Skin of body (tissue), 2 donors: Measurements from ENCODE around the gene POLQ. TPM values are rescaled to one million over a fixed set of nuclear protein-coding genes. Genes with fewer than 3 reads are reported as not detected.
"Not testable (repeated sequence)": the region's sequence is repeated elsewhere in the genome, so short reads cannot be mapped to it uniquely, and the experiment has no call there.

Source experiments
- DNase-seq: peaks from one replicate; lab custom pipeline; 2025; lab: John Stamatoyannopoulos, UW
- total RNA-seq: library from RNA; depleted of rRNA; stranded (reverse); fragments of >200 nt; gene quantifications from one replicate; pipeline ENCODE4 v1.2.3, GENCODE V29; 2014

Gene POLQ
- total RNA-seq, 1 donor from 2014 or later = 3.7 TPM

DNA sequence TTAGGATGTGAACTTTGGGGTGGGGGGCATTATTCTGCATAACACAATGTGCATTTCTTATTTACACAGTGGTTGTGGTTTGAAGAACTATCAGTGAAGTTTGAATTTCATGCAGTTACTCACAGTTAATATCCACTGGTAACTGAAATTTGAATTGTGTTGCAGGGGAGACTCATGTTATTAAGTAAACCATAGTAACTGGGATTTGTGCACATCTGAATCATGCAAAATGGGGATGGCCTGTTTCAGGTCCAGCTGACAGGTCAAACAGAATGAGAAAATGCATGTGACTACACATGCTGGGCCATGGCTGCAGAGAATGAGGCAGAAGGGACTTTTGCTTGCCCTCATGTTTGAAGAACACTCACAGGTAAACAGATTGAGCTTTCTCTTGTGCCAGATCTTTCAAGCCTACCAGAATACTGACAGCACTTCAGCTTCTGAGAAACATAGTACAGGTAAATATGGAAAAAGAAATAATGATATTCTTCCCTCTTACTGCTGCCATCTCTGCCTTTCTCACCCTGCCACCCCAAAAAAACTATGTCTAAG lies 115.0 kb downstream of the POLQ start:
- DNase-seq = no peak

DNA sequence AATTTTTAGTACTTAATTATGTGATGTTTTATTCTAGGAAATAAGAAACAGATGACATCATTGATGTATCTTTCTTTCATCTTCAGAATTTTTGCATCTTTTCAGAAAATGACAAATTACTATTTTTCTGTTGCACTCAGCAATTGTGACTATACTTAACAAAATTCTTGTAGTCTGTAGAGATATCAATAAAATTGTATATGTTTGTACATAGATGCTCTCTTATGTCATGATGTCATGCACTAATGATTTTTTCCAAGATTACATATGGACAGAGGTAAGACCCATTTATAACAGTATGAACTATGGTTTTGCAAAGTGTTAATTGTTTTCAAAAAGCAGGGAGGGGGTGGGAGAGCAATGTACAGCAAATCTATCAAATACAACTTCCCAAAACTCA lies 121.2 kb downstream of the POLQ start:
- no peak for DNase-seq

DNA sequence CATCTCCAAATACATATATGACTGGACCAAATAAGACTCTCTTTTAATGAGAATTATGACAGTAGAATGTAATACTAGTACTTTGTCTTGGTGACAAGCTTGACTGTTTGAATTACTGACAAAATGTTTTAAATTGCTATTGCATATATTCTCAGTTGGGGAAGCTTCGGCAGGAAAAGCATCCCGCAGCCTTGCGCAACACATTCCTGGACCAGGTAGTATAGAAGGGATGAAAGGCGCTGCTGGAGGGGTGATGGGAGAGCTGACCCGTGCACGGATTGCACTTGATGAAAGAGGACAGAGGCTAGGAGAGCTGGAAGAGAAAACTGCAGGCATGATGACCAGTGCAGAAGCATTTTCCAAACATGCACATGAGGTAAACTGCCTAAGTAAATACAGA lies 127.6 kb downstream of the POLQ start:
- no peak for DNase-seq

DNA sequence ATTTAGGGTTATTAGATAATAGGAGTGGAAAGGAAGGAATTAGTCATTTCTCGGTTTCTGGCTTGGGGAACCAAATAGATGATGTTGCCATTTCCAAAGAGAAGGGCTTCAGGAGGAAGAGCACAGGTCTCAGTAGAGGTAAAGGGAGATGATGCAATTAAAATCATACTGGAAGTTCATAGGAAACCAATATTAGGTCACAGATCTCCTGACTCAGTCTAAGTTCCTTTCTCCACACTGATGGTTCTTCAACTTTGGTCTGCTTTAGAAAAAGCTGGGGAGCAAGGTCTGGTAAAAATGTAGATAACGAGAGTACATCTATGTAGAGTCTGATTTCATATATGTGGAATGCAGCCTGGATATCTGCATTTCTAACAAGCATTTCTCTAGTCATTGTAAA lies 130.9 kb downstream of the POLQ start:
- DNase-seq = no peak

DNA sequence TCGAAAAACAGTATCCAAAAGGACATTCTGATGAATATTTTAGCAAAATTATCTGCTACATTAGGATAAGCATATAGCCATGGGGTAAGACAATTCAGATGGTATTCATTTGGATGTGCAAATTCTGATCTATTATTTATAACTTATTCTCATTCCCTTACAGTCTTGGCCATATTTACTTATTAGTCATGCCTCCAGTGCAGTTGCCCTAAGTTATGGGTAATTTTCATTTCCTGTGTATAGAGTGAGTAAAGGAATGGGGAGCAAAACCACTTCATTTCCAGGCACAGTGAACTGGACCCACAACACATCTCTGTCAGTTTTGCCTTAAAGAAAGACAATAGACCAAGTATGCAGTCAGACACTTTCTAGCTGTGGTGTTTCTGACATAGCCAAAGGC lies 134.3 kb downstream of the POLQ start:
- no peak for DNase-seq

DNA sequence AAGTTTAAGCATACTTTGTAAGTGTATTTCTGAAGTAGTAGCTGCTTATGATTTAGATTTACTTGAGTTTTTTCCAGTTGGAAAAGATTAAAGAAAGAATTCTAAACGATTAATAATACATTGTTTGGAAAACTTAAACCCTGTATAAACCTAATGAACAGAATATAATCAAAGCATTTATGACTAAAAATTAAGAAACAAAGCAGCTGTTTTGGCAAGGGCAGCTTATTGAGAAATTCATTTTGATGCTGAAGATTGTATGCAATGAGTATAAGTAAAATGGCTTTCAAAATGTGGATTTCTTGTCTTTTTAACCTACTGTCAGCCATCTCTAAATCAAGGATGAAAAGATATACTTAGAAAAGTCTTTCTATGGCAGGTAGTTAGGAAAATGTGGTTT lies 140.2 kb downstream of the POLQ start:
- no peak for DNase-seq

DNA sequence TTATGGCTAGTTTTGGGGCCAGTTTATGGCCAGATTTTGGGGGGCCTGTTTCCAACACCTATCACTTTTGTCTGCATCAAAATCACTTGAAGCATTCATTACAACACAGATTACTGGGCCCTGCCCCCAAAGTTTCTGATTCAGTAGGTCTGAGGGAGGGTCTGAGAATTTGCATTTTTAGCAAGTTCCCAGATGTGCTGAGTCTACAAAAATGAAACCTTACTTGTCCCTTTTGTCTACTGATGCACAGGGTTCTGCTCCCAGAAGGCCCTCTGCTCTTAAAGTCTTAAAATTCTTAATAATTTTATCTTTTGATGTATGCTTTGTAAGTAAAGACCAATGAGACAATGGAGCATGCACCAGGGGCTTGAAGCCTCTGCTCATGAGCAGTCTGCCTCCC lies 146.0 kb downstream of the POLQ start:
- DNase-seq = no peak

DNA sequence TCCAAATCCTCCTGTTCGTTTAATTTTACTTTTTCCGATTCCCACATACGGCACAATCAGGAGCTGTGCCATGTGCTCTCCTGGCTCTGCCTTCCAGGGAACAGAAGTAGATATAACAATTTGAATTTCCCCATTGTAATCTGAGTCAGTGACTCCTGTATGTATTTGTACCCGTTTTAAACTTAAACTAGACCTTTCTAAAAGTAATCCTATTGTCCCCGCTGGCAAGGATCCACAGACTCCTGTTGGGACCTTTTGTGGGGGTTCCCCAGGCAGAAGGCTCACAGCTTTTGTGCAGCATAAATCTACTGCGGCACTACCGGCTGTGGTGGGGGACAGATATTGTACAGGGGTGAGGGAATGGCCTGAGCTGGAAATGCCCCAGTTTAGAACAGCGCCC lies 147.7 kb downstream of the POLQ start:
- DNase-seq = not testable (repeated sequence)

DNA sequence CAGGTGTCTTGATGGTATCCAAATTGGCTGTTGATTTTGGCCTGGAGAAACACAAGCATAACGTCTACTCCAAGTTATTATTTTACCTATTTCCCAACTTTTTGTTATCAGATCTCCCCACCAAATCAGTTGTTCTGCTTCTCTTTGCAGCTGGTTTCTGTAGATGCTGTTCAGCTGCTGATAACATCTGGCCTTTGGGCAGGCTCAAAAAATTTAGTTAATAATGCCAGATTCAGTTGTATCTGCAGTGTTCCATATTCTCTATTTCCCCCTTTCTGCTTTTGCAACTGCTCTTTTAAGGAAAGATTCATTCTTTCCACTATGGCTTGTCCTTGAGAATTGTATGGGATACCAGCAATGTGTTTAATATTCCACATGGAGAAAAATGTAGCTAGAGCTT lies 149.8 kb downstream of the POLQ start:
- not testable (repeated sequence) for DNase-seq

DNA sequence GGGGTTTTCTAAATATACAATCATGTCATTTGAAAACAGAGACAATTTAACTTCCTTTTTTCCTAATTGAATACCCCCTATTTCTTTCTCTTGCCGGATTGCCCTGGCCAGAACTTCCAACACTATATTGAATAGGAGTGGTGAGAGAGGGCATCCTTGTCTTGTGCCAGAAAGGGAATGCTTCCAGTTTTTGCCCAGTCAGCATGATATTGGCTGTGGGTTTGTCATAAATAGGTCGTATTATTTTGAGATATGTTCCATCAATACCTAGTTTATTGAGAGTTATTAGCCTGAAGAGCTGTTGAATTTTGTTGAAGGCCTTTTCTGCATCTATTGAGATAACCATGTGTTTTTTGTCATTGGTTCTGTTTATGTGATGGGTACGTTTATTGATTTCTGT lies 157.5 kb downstream of the POLQ start:
- not testable (repeated sequence) for DNase-seq

Other genes starting within 250 kb of the POLQ start
- gene ARGFX, start 22.0 kb upstream of the POLQ start, total RNA-seq = not detected
- 0.59 TPM for gene FBXO40, start 47.4 kb upstream of the POLQ start, total RNA-seq
- 9.1 TPM for gene HCLS1, start 114.9 kb upstream of the POLQ start, total RNA-seq
- gene GOLGB1, start 203.8 kb upstream of the POLQ start, total RNA-seq = 51.3 TPM